ENCODE data around the gene GCNT2.
"Not testable (repeated sequence)": the region's sequence is repeated elsewhere in the genome, so short reads cannot be mapped to it uniquely, and the experiment has no call there.

GCNT2 gene

DNA sequence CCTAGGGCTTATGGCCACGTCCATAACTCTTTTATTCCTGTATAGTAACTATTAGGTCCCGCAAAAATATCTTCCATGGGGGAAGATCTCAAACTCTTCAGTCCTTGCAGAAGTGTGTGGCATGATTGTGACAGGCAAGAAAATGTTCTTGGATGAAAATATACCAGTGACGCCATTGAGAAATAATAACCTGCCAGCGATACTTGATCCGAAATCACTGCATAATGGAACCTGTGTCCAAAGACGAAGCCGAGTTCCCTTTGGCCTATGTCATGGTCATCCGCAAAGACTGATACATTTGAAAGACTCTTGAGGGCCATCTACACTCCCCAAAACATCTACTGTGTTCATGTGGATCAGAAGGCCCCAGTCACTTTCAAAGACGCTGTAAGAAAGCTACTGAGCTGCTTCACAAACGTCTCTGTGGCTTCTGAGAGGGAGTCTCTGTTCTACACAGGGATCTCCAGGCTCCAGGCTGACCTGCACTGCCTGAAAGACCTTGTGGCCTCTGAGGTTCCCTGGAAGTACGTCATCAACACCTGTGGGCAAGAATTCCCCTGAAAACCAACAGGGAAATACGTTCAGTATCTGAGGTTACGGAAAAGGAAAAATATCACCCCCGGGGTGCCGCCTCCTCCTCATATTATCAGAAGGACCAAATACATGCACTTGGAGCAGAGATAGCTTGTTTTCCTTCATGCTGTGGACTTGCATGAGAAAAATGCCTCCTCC, 6.9 kb upstream of the GCNT2 start:
- no peak for DNase-seq

DNA sequence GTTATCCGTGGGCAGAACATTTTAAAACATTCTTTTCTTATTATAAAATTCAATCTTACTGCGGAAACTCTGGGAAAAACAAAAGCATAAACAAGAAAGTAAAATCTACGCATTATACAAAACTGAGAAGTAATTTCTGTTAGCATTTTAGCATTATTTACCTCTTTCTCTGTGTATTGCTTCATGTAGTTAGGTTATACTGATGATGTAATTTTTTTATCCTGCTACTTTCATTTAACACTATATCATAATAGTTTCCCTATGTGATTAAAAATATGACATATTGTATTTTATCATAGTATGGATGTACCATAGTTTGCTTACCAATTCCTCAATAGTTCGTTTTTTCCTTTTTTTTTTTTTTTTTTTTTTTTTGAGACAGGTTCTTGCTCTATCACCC, 4.2 kb upstream of the GCNT2 start:
- no peak for DNase-seq

DNA sequence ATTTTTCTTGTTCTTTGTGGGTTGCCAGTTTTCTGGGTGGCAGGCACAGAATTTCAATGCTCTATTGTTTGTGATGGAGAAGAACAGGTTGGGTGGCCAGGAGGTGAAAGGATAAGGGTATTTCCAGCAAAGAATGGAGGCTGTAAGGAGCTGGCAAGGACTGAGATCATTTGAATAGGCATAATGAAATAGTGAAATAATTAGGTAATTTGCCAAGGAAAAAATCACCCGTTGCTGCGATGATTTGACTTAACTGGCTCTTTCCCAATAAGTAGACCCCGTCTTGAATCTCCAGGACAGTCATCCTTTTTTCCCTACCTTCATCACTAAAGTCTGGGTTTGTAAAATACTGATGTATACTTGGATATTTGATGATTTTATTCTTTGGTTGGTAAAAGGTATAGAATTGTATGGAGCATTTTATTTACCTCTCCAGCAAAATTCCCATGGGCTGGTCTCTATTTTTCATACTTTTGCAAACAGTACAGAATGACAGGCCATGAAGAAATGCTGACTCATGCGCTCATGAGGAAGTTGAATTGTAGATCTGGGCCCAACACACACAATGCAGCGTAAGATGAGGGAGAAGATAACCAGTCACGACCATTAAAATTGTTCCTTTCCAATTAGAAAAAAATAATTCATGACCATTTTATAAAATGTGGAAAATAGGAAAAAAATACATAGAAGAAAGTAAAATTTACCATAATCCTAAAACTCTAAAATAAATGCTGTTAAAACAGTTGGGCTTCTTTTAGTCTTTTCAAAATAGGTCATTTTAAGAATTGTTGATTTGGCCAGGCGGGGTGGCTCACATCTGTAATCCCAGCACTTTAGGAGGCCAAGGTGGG, 2.4 kb upstream of the GCNT2 start:
- no peak for DNase-seq

GRCh38 chr6:10519408-10519697, 1.8 kb upstream of the GCNT2 start:
- DNase-seq = not testable (repeated sequence)

- no peak for DNase-seq
Observed at GRCh38 chr6:10520468-10520867, 683 bp upstream of the GCNT2 start.

- no peak for DNase-seq
Observed at GRCh38 chr6:10522929-10523573, 1.9 kb downstream of the GCNT2 start.

GRCh38 chr6:10526156-10526555, 5.0 kb downstream of the GCNT2 start:
- no peak for DNase-seq

DNA sequence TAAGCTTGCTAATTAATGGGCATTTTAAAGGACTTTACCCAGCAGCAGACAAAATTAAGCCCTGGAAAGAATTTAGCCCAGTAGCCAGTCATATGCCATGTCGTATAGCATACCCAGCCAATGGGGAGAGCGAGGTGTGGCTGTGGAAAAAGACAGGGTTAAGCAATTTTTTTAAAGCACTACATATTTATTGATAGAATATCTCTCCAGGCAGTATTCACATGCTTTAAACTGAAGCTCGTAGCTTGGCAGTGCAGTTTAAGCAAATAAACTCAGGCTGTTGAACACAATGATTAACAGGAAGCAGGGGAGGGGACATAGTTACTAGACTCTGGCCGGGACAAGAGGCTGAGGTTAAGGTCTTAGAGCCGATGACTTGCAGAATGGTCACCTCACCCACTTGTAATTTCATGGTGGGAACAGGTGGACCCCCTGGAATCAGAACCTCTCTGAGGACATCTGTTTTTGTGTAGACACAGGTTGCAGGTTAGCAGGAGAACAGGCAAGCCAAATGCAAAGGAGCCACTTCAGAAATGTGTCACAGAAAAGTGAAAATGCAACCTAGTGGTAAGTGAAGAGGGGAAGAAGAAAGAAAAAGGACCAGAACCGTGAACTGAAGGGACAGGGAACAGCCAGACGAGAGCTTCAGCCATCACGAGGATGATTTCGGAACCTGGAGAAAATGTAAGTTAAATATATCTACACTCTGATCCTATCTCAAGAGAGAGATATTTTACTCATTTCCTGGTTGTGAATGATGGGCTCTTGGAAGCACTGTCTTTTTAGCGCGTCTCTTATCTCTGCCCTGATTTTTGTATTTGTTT, 7.2 kb downstream of the GCNT2 start:
- DNase-seq = no peak

DNA sequence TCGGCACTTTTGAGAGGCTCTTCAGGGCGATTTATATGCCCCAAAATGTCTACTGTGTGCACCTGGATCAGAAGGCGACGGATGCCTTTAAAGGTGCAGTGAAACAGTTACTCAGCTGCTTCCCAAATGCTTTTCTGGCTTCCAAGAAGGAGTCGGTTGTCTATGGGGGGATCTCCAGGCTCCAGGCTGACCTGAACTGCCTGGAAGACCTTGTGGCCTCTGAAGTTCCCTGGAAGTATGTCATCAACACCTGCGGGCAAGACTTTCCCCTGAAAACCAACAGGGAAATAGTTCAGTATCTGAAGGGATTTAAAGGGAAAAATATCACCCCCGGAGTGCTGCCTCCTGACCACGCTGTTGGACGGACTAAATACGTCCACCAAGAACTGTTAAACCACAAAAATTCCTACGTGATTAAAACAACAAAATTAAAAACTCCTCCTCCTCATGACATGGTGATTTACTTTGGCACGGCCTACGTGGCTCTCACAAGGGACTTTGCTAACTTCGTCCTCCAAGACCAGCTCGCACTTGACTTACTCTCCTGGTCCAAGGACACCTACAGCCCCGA, 8.2 kb downstream of the GCNT2 start:
- no peak for DNase-seq

GRCh38 chr6:10529828-10530374, 8.8 kb downstream of the GCNT2 start:
- not testable (repeated sequence) for DNase-seq

GRCh38 chr6:10531503-10531902, 10.4 kb downstream of the GCNT2 start:
- DNase-seq = no peak

- DNase-seq = no peak
Observed at GRCh38 chr6:10531942-10532341, 10.8 kb downstream of the GCNT2 start.

- DNase-seq = no peak
Observed at GRCh38 chr6:10532392-10532791, 11.2 kb downstream of the GCNT2 start.

- no peak for DNase-seq
Observed at GRCh38 chr6:10534419-10534762, 13.2 kb downstream of the GCNT2 start.

DNA sequence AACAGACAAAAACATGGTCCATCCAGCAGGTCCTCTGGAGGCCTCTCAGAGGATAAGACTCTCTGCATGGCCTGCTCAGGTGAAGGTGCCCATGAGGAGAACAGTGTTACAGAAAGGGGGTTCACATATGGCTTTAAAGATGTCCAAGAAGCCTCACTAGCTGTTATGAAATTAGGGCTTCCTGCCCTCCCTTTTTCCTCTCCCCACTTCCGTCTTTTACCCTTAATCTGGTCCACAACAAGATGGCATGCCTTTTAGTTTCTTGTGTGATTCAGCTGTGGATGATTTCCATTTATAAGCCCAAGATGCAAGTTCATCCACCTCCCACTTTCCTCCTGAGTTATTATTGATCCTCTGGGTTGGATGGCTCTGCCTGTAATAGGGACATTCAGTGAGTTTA, 14.0 kb downstream of the GCNT2 start:
- no peak for DNase-seq

GRCh38 chr6:10537726-10538125, 16.6 kb downstream of the GCNT2 start:
- DNase-seq = no peak

DNA sequence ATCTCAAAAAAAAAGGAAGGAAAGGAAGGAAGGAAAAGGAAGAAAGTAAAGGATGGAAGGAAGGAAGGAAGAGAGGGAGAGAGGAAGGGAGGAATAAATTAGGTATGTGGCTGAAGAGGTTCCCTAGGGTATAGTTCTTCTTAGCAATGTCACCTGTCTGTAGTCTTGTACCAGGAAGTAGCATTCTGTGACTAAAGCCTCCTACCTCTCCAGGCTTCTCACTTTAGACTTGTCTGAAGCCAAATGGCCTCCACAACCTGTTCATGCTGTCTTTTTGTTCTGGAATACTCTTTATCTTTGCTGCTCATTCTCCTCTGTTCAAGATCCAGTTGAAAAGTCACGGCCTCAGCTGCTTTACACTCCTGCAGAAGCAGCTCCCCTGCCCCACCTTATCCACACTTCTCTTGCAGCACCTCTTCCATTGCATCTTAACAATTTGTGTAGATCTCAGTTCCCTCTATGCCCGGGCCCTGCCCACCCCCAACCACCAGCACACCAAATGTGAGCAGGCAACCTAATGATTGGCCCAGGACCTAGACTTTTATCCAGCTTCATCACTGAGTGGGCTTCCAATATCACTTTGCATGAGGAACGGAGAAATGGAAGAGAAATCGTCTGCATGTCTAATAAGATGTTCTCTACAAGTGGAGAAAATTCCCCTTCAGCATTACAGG, 19.1 kb downstream of the GCNT2 start:
- DNase-seq = no peak

DNA sequence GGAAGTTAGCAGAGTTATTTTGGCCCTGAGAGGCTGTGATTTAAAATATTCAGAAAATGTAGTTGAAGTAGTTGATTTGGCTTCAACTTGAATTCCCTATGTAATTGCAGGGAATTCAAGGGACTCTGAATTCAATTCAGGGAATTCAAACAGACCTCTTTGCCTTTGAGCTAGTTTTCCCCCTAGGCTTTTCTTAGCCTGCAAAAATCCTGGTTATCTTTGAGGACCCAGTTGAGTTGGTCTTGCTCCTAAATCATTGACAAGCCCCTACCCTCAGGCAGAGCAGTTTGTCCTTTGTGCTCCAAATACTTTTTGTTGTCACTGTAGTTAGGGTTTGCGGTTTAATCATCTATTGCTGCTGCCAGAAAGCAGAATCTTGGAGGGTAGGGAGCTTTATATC, 20.4 kb downstream of the GCNT2 start:
- DNase-seq = no peak

- no peak for DNase-seq
Observed at GRCh38 chr6:10542213-10542612, 21.1 kb downstream of the GCNT2 start.

DNA sequence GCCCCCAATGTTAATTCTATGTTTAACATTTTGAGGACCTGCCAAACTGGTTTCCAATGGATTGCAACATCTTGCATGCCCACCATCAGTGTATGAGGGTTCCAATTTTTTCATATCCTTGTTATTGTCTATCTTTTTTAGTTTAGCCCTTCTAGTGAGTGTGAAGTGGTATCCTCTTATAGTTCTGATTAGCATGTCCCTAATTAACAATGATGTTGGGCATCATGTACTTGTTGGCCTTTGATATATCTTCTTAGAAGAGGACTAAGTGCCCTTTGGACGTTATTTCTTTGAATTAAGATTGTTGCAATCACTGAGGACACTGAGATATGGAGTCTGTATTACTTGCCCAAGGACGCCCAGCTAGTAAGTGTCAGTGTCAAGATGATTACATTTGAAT, 22.3 kb downstream of the GCNT2 start:
- DNase-seq = no peak

DNA sequence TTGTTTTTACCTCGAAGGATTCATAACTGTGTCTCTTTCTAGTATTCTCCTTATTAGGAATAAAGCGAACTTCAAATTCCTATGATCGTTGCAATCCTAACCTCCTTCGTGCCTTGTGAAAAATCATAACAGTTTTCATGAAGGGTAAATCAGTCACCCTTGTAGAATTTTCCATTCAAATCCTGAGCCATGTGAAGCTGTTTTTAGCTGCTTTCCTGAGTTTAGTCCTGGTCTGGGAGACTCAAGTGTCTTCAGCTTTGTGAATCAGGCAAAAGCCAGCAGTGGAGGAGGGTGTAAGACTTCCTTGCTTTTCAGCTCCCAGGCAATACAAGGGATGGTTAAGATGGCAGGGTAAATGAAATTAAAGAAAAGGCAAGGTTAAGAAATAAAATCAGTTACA, 24.3 kb downstream of the GCNT2 start:
- no peak for DNase-seq

DNA sequence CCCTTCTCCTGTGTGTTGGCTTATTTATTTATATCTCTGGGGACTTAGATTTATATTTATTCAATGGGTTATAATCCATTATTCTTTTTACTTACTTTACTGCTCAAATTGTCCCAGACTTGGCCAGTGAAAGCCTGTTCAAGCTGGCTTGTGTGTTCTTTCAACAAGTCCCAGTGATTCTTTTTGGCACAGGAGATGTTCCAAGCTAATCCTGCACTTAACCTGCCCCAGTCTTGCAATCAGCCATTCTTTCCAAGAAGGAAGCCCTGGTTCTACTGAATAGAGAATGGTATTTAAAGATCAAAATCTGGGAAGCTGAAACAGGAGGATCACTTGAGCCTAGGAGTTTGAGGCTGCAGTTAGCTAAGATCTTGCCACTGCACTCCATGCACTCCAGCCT, 26.7 kb downstream of the GCNT2 start:
- DNase-seq = no peak

All from stimulated activated CD4-positive, alpha-beta T cell treated with anti-CD3 and anti-CD28 coated beads, Interleukin-2, amount 100 ng/mL, for 48 hours (primary cell).